ENCODE results near the gene AGFG1.

AGFG1 gene

DNA sequence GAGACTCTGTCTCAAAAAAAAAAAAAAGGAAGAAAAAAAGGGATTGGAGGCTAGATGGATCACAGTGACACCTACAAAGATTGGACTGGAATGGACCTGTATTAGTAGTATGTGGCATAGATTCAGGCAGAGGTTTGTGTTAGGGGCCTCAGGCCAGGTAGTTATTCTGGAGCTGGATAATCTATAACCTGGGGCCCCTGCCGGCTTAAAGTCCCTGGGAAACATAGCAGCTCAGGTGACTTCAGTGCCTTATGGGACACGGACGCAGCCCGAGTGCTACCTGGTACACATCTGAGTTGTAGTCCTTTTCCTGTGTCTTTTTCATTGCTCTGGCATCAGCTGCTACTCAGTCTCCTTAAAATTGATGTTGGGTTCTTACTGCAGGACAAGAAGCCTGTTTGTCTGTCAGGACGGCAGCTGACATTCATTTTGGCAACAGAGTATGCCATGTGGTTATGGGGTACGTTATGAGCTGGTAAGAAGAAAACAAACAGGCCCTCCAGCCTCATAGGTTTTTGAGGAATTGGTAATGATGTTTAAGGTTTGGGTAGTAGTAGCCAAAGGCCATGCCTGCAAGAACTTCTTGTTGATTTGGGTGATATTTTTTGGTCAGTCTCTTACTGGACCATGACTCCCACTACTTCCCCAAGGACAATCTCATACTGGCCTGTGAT is 27.8 kb downstream of the AGFG1 start:
- H3K36me3 ChIP-seq (ENCODE audit: insufficient read depth, insufficient read length, low read length), result peaks cover 25% of the 10 kb centered on the region
- TF ChIP-seq ZNF274 (IDR thresholded peaks at IDR 0.05; ENCODE audit: low read depth, low read length) (no peak), YY1 (IDR thresholded peaks at IDR 0.05; ENCODE audit: insufficient read depth, insufficient read length) (no peak), SUZ12 (IDR thresholded peaks at IDR 0.05; ENCODE audit: extremely low read depth, insufficient read depth, insufficient read length) (no peak)
- DNase-seq (ENCODE audit: low read depth, low spot score), result no peak

GRCh38 chr2:227500301-227500630 is 28.3 kb downstream of the AGFG1 start:
- no peaks in the 10 kb centered on the region for H3K9me3 ChIP-seq (ENCODE audit: insufficient read depth, low read length)
- no peak overlapping the region for H3K9ac ChIP-seq (ENCODE audit: insufficient read length, low read depth)
- H3K4me3 ChIP-seq (ENCODE audit: insufficient read length, low read depth), result no peak overlapping the region
- peaks cover 20% of the 10 kb centered on the region for H3K36me3 ChIP-seq (ENCODE audit: insufficient read depth, insufficient read length, low read length)
- TF ChIP-seq ZNF274 (IDR thresholded peaks at IDR 0.05; ENCODE audit: low read depth, low read length), result no peak
- no peak for TF ChIP-seq YY1 (IDR thresholded peaks at IDR 0.05; ENCODE audit: insufficient read depth, insufficient read length)
- no peak for TF ChIP-seq SUZ12 (IDR thresholded peaks at IDR 0.05; ENCODE audit: extremely low read depth, insufficient read depth, insufficient read length)
- H3K4me1 ChIP-seq (ENCODE audit: insufficient read depth, insufficient read length), result no peaks in the 10 kb centered on the region
- no peaks in the 10 kb centered on the region for H3K27me3 ChIP-seq (ENCODE audit: insufficient read depth, insufficient read length)
- DNase-seq (ENCODE audit: low read depth, low spot score), result no peak

More for the DNA sequence above, 27.8 kb downstream of the AGFG1 start:
- Histone ChIP-seq H3K9me3 (ENCODE audit: insufficient read depth, low read length) (no peaks in the 10 kb centered on the region), H3K27me3 (ENCODE audit: insufficient read depth, insufficient read length) (no peaks in the 10 kb centered on the region), H3K4me3 (ENCODE audit: insufficient read length, low read depth) (no peak overlapping the region), H3K9ac (ENCODE audit: insufficient read length, low read depth) (no peak overlapping the region), H3K4me1 (ENCODE audit: insufficient read depth, insufficient read length) (no peaks in the 10 kb centered on the region)

- Histone ChIP-seq H3K36me3 (ENCODE audit: insufficient read depth, insufficient read length, low read length) (peaks cover 19% of the 10 kb centered on the region), H3K4me1 (ENCODE audit: insufficient read depth, insufficient read length) (no peaks in the 10 kb centered on the region), H3K9ac (ENCODE audit: insufficient read length, low read depth) (no peak overlapping the region), H3K9me3 (ENCODE audit: insufficient read depth, low read length) (no peaks in the 10 kb centered on the region), H3K4me3 (ENCODE audit: insufficient read length, low read depth) (no peak overlapping the region), H3K27me3 (ENCODE audit: insufficient read depth, insufficient read length) (no peaks in the 10 kb centered on the region)
- no peak for DNase-seq (ENCODE audit: low read depth, low spot score)
- no peak for TF ChIP-seq ZNF274 (IDR thresholded peaks at IDR 0.05; ENCODE audit: low read depth, low read length)
- TF ChIP-seq YY1 (IDR thresholded peaks at IDR 0.05; ENCODE audit: insufficient read depth, insufficient read length), result no peak
- TF ChIP-seq SUZ12 (IDR thresholded peaks at IDR 0.05; ENCODE audit: extremely low read depth, insufficient read depth, insufficient read length), result no peak
Measured at GRCh38 chr2:227503433-227504406, 31.8 kb downstream of the AGFG1 start.

GRCh38 chr2:227504700-227505099 is 32.7 kb downstream of the AGFG1 start:
- Histone ChIP-seq H3K4me3 (ENCODE audit: insufficient read length, low read depth) (no peak overlapping the region), H3K36me3 (ENCODE audit: insufficient read depth, insufficient read length, low read length) (peaks cover 15% of the 10 kb centered on the region), H3K4me1 (ENCODE audit: insufficient read depth, insufficient read length) (no peaks in the 10 kb centered on the region), H3K9ac (ENCODE audit: insufficient read length, low read depth) (no peak overlapping the region), H3K27me3 (ENCODE audit: insufficient read depth, insufficient read length) (no peaks in the 10 kb centered on the region), H3K9me3 (ENCODE audit: insufficient read depth, low read length) (no peaks in the 10 kb centered on the region)
- TF ChIP-seq SUZ12 (IDR thresholded peaks at IDR 0.05; ENCODE audit: extremely low read depth, insufficient read depth, insufficient read length), result no peak
- TF ChIP-seq YY1 (IDR thresholded peaks at IDR 0.05; ENCODE audit: insufficient read depth, insufficient read length), result no peak
- no peak for TF ChIP-seq ZNF274 (IDR thresholded peaks at IDR 0.05; ENCODE audit: low read depth, low read length)
- no peak for DNase-seq (ENCODE audit: low read depth, low spot score)

DNA sequence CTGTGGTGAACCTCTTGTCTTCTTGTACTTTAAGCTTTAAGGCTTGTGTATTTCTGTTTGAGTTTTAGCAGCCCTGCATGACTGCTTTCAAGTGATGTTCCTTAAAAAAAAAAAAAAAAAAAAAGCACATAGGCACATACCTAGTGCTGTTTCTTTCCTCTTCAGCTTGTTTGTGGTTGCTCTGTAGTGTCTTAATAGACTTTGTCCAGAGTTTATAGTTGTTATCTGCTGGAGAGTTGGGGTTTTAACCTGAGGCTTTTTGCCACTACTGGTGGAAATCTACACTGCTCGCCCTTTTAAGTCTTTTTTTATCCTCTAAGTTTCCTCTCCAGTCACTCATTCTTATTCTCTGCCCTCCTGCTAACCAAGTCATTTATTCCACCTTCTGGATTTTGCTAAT is 34.5 kb downstream of the AGFG1 start:
- TF ChIP-seq ZNF274 (IDR thresholded peaks at IDR 0.05; ENCODE audit: low read depth, low read length) (no peak), SUZ12 (IDR thresholded peaks at IDR 0.05; ENCODE audit: extremely low read depth, insufficient read depth, insufficient read length) (no peak)
- H3K4me3 ChIP-seq (ENCODE audit: insufficient read length, low read depth), result no peak overlapping the region
- H3K36me3 ChIP-seq (ENCODE audit: insufficient read depth, insufficient read length, low read length), result peaks cover 5% of the 10 kb centered on the region
- no peaks in the 10 kb centered on the region for H3K9me3 ChIP-seq (ENCODE audit: insufficient read depth, low read length)
- no peak overlapping the region for H3K9ac ChIP-seq (ENCODE audit: insufficient read length, low read depth)
- H3K27me3 ChIP-seq (ENCODE audit: insufficient read depth, insufficient read length), result no peaks in the 10 kb centered on the region
- DNase-seq (ENCODE audit: low read depth, low spot score), result no peak
- no peaks in the 10 kb centered on the region for H3K4me1 ChIP-seq (ENCODE audit: insufficient read depth, insufficient read length)

DNA sequence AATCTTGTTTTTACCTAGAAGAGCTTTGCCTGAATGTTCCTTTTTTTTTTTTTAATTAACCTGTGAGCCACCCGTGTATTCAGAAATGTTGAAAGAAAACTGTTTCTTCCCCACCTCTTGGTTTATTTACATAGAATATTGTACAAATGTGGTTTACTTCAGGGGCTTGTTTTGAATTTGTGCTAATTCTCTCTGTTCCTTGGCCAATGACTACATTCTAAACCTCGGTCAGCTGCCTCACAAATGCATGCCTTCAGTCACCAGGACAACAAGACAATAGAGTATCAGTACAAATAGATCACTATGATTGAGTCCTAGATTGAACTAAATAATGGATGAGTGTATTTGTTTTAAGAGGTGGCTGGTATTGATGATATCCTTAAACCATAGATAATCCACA is 36.0 kb downstream of the AGFG1 start:
- no peak for TF ChIP-seq ZNF274 (IDR thresholded peaks at IDR 0.05; ENCODE audit: low read depth, low read length)
- no peak for TF ChIP-seq YY1 (IDR thresholded peaks at IDR 0.05; ENCODE audit: insufficient read depth, insufficient read length)
- no peak for TF ChIP-seq SUZ12 (IDR thresholded peaks at IDR 0.05; ENCODE audit: extremely low read depth, insufficient read depth, insufficient read length)
- Histone ChIP-seq H3K4me1 (ENCODE audit: insufficient read depth, insufficient read length) (no peaks in the 10 kb centered on the region), H3K4me3 (ENCODE audit: insufficient read length, low read depth) (no peak overlapping the region), H3K36me3 (ENCODE audit: insufficient read depth, insufficient read length, low read length) (no peaks in the 10 kb centered on the region), H3K27me3 (ENCODE audit: insufficient read depth, insufficient read length) (no peaks in the 10 kb centered on the region), H3K9ac (ENCODE audit: insufficient read length, low read depth) (no peak overlapping the region), H3K9me3 (ENCODE audit: insufficient read depth, low read length) (no peaks in the 10 kb centered on the region)
- DNase-seq (ENCODE audit: low read depth, low spot score), result no peak

GRCh38 chr2:227509076-227509475 is 37.1 kb downstream of the AGFG1 start:
- Histone ChIP-seq H3K4me3 (ENCODE audit: insufficient read length, low read depth) (no peak overlapping the region), H3K4me1 (ENCODE audit: insufficient read depth, insufficient read length) (no peaks in the 10 kb centered on the region)
- no peak for DNase-seq (ENCODE audit: low read depth, low spot score)

More at GRCh38 chr2:227509076-227509475, 37.1 kb downstream of the AGFG1 start:
- H3K9me3 ChIP-seq (ENCODE audit: insufficient read depth, low read length), result no peaks in the 10 kb centered on the region
- no peaks in the 10 kb centered on the region for H3K27me3 ChIP-seq (ENCODE audit: insufficient read depth, insufficient read length)
- no peak overlapping the region for H3K9ac ChIP-seq (ENCODE audit: insufficient read length, low read depth)
- no peaks in the 10 kb centered on the region for H3K36me3 ChIP-seq (ENCODE audit: insufficient read depth, insufficient read length, low read length)
- no peak for TF ChIP-seq ZNF274 (IDR thresholded peaks at IDR 0.05; ENCODE audit: low read depth, low read length)
- no peak for TF ChIP-seq YY1 (IDR thresholded peaks at IDR 0.05; ENCODE audit: insufficient read depth, insufficient read length)
- TF ChIP-seq SUZ12 (IDR thresholded peaks at IDR 0.05; ENCODE audit: extremely low read depth, insufficient read depth, insufficient read length), result no peak
